Stimulated activated CD8-positive, alpha-beta memory T cell treated with anti-CD3 and anti-CD28 coated beads, Interleukin-12 subunit alpha, Interleukin-12 subunit beta, amount 100 ng/mL, for 1 hour (primary cell): ENCODE measurements around the gene RNF112.

ENCODE experiments used
- DNase-seq: peaks from one replicate; pipeline ENCODE4 v3.0.0-alpha.2; 2020; ENCODE audit warnings: low read depth

The RNF112 gene

DNA sequence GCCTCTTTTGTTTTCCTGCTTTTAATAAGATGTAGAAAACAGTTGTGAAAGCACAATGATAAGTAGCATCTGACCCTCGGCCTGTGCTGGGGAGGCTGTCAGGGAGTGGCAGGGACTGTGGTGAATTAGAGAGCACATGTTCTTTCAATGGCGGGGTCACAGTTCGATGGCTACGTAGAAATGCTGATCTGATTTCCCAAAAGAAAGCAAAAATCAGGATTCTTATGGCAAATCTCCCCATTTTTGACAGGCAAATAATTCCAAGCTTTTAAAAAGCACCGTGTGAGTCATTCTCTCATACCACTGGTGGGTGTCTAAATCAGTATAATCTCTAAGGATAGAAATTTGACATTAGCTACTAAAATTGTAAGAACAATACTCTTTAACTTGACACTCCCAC is 36.9 kb upstream of the RNF112 start:
- no peak for DNase-seq

DNA sequence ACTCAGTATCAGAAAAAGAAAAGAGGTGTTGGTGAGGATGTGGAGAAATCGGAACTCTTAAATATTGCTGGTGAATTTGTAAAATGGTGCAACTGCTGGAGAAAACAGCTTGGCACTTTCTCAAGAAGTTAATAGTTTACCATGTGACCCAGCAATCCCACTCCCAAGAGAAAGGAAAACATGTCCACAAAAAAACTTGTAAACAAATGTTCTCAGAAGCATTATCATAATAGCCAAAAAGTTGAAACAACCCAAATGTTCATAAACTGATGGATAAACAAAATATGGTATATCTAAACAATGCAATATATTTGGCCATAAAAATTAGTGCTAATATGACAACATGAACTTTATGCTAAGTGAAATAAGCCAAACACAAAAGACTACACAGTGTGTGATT is 35.3 kb upstream of the RNF112 start:
- DNase-seq = no peak

DNA sequence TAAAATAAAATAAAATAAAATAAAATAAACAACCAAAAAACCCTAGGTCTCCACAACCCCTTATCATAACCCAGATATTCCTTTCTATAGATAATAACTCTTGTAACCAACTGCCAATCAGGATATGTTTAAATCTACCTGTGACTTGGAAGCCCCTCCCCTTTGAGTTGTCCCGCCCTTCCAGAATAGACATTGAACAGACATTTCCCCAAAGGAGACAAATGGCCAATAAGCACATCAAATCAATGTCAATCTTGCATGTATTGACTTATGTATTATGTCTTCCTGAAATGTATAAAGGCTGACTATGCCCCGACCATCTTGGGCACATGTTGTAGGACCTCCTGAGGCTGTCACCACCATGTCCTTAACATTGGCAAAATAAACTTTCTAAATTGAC is 34.2 kb upstream of the RNF112 start:
- no peak for DNase-seq

DNA sequence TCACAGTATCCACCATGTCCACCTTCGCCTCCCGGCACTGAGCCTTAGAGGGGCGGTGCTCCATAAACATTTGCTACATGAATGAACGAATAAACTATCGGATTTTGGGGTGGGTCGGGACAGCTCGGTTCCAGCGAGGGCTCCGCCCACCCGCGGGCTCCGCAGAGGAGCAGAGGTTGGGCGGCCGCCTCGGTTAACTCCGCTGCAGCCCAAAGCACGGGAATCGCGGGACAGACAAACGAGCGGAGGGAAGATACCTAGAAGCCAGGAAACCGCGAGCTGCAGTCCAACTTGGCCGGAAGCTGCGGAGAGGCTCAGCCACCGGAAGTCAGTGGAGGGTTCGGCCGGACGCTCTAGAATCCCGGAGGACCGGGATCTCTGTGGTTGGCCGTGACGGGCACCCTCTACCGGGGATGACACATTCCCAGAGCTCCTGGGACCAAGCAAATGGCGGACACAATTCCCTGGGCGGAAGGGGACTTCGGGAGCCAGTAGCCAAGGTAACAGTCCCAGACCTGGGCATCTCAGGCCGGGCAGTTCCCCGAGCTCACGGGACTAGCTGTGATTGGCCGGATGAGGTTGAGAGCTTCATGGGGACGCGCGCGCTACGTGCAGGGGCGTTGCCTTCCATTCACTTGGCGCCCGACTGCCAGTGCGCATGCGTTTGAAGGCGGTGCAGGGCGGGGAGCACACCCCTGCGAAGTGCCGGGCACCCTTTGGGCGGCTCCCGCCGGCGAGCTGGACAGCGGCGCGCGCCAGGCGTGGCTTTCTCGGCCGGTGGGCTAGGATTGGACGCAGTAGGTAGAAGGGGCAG is 33.2 kb upstream of the RNF112 start:
- peak; percentile 84 for DNase-seq

DNA sequence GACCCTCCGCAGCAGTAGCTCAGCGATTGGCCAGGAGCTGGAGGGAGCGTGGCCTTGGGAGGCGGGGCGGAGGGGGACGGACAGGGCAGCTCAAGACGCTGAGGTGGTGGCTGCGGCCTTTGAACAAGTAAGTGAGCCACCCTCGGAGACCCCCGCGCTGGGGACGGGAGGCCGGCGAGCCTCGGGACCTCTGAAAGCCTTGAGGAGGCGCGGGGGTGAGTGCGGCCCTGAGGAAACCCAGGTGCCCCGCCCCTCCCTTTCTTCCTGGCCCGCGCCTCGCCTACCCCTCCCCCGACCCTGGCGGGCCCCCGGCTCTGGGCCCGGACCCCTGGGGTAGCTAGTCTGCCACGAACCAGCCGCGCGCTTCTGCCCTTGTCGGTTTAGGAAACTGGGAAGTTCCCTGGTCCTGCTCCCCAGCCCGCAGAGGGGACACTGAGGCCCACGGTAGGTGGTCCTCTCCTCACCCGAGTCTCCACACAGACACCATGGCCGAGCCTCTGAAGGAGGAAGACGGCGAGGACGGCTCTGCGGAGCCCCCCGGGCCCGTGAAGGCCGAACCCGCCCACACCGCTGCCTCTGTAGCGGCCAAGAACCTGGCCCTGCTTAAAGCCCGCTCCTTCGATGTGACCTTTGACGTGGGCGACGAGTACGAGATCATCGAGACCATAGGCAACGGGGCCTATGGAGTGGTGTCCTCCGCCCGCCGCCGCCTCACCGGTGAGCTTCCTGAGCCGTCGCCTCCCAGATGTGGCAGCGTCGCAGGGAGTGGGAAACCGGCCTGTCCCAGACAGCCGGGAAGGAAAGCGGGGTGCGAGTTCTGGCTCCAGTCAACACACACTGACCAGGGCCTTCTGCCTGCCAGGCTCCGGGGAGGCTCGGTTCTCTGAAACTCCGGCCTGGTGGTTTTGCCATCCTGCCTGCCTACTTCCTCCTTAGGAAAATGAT is 32.3 kb upstream of the RNF112 start, which contains the start of gene MAPK7:
TSS of gene MAPK7 (plus strand) at position 83 of the 945 bp plus-strand sequence. CDS start at position 486, 403 bp downstream.
- no peak for DNase-seq

DNA sequence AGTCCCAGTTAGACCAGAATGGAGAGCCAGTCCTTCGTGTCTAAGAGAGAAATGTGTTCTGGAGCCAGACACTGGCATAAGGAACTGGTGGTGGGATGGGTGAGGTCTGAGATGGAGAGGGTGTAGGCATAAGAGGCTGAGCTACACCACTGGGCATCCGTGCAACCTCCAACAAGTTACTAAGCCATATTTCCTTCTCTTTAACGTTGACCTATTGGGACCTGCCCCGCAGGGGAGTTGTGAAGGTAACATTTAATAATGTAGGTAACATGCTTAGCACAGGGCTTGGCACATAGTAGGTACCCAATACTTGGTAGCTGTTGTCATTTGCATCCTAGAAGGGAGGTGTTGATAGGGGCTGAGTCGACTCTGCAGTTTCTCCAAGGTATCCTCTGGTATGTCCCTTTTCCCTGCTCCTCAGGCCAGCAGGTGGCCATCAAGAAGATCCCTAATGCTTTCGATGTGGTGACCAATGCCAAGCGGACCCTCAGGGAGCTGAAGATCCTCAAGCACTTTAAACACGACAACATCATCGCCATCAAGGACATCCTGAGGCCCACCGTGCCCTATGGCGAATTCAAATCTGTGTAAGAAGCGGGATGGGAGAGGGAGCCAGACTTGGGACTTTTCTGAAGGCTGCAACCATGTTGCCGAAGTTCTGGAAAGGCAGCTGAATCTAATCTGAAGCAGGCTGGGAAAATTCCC is 31.5 kb upstream of the RNF112 start:
- no peak for DNase-seq

DNA sequence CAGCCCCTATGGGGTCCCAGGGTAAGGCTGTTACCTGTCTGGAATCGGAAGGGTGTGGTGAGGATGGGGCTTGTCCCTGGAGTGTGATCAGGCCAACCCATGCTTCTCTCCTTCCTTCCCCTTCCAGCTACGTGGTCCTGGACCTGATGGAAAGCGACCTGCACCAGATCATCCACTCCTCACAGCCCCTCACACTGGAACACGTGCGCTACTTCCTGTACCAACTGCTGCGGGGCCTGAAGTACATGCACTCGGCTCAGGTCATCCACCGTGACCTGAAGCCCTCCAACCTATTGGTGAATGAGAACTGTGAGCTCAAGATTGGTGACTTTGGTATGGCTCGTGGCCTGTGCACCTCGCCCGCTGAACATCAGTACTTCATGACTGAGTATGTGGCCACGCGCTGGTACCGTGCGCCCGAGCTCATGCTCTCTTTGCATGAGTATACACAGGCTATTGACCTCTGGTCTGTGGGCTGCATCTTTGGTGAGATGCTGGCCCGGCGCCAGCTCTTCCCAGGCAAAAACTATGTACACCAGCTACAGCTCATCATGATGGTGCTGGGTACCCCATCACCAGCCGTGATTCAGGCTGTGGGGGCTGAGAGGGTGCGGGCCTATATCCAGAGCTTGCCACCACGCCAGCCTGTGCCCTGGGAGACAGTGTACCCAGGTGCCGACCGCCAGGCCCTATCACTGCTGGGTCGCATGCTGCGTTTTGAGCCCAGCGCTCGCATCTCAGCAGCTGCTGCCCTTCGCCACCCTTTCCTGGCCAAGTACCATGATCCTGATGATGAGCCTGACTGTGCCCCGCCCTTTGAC is 30.3 kb upstream of the RNF112 start:
- no peak for DNase-seq

DNA sequence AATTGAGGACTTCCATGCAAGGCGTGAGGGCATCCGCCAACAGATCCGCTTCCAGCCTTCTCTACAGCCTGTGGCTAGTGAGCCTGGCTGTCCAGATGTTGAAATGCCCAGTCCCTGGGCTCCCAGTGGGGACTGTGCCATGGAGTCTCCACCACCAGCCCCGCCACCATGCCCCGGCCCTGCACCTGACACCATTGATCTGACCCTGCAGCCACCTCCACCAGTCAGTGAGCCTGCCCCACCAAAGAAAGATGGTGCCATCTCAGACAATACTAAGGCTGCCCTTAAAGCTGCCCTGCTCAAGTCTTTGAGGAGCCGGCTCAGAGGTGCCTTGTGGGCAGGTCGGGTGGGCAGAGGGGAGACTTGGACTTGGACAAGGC is 29.7 kb upstream of the RNF112 start:
- DNase-seq = no peak

DNA sequence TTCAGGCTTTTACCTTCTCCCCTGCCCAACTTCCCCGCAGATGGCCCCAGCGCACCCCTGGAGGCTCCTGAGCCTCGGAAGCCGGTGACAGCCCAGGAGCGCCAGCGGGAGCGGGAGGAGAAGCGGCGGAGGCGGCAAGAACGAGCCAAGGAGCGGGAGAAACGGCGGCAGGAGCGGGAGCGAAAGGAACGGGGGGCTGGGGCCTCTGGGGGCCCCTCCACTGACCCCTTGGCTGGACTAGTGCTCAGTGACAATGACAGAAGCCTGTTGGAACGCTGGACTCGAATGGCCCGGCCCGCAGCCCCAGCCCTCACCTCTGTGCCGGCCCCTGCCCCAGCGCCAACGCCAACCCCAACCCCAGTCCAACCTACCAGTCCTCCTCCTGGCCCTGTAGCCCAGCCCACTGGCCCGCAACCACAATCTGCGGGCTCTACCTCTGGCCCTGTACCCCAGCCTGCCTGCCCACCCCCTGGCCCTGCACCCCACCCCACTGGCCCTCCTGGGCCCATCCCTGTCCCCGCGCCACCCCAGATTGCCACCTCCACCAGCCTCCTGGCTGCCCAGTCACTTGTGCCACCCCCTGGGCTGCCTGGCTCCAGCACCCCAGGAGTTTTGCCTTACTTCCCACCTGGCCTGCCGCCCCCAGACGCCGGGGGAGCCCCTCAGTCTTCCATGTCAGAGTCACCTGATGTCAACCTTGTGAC is 29.1 kb upstream of the RNF112 start:
- DNase-seq = no peak

DNA sequence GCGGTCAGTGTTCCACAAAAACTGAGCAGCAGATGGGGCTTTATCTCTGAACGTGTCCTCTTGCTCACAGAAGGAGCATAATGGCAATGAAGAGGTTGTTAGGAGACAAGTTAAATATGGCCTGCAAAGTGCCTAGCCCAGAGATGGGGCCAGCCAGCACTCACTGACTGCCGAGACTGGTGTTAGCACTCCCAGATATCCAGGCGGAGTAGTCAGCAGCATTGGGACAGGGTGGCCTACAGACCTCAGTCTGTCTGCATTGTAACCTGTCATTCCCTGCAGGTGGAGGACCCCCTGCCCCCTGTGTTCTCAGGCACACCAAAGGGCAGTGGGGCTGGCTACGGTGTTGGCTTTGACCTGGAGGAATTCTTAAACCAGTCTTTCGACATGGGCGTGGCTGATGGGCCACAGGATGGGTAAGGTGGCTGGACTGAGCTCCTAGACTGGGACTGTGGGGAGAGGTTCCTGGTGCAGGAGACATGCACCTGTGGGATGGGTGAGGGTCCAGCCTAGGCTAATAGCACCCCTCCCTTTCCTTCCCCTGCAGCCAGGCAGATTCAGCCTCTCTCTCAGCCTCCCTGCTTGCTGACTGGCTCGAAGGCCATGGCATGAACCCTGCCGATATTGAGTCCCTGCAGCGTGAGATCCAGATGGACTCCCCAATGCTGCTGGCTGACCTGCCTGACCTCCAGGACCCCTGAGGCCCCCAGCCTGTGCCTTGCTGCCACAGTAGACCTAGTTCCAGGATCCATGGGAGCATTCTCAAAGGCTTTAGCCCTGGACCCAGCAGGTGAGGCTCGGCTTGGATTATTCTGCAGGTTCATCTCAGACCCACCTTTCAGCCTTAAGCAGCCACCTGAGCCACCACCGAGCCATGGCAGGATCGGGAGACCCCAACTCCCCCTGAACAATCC is 28.2 kb upstream of the RNF112 start:
- no peak for DNase-seq

DNA sequence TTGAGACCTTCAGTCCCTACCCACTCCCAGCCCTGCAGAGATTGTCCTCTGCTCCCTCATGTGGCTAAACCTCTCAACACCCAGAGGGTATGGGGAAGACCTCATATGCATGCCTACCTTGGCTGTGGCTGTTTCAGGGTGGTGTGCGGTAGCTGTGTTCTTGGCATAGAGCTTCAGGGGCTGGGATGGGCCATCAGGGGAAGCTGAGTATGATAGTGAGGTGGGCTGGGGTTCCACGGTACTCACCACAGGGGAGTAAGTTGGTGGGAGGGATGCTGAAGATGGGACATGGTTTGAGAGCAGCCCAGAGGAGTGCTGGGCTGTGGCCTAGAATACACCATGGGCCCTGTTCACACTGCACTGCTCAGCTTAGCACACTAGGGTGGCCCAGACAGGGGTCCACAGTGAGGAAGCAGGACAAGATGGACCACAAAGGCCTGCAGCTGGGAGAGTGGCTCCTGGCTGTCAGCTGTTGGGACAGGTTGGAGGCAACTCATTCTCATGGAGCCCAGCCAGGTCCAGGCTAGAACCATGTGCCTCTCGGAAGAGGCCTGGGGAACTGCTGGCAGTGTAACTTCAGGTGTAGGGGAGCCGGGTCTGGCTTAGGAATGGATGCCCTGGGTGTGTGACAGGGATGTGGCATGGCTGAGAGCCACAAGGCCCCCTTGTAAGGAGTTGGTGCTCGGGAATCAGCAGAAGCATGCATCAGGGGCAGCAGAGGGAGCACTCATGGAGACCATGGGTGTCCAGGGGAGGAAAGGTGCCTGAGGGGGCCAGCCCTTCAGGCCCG is 27.2 kb upstream of the RNF112 start:
- DNase-seq = no peak

DNA sequence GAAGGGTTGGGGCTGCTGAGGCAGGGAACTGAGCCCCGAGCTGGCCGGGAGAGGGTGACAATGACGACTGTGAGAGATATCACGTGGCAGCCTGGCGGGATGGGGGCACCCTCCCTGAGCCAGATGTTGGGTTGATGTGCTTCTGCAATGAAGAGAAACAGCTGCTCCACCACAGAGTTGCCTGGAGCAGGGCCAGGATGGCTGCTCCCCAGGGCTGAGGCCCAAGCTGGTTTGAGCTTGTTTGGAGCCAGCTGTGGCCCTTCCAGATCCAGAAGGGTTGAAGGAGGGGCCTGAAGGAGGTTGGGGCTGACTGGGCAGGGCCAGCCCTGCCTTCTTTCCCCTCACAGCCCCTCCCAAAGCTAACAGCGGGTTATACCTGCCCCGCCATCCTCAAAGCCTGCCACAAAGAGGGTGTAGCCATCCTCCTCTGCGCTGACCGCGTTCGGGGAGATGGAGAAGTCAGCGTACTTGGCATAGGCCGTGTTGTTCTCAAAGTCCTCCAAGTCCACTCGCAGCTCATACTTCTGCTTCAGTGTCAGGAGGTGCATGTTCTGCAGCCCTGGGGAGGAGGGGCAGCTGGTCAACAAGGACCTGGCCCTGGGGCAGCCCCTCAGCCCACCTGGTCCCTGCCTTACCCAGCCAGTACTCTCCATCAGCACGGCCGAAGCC is 26.2 kb upstream of the RNF112 start:
- DNase-seq = no peak

DNA sequence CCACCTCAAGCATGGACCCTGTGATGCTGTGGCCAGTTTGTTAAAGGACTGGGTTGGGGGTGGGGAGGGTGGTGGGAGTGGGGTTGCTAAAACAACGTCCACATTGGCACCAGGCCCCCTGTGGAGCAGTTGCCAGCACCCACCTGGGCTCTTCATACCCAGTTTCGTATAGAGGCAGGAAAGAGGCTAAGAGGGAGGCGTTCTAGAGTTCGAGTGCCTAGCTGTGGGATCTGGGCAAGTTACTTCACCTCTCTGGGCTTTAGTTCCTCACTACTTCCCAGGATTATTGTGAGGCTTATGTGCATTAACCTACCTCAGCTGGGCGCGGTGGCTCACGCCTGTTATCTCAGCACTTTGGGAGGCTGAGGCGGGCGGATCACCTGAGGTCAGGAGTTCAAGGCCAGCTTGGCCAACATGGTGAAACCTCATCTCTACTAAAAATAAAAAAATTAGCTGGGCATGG is 25.5 kb upstream of the RNF112 start:
- no peak for DNase-seq

DNA sequence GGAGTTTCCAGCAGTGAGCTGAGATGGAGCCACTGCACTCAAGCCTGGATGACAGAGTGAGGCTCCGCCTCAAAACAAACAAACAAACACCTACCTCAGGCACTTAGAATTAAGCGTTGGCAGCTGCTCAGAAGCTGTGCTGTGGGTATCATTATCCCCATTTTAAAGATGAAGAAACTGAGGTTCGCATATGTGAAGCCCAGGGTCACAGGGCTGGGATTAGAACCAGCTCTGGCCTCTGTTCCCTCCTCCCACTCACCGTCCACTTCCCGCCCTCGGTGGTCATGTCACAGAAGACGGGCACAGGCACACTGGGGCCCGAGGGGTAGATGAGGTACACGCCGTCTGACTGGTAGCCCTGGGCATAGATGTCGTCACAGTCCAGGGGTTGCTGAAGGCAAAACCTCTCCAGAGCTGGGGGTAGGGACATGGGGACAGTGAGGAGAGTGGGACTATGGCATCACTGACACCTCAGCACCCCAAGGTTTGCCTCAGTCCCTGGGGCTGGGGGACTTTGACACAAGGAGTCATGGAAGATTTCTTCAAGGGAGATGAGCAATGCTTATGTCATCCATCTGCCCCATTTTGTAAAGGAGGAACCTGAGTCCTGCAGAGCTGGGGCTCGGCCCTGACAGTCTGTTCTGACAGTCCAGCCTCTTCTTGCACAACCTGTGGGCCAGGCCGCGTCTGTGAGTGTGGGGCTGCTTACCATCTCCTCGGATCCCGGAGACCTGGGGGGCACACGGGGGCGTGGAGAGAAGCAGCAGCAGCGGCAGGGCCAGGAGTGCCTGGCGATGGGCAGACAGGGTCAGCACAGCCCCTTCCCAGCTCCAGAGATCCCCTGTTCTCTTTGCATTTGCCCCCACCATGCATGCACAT is 24.7 kb upstream of the RNF112 start:
- no peak for DNase-seq

DNA sequence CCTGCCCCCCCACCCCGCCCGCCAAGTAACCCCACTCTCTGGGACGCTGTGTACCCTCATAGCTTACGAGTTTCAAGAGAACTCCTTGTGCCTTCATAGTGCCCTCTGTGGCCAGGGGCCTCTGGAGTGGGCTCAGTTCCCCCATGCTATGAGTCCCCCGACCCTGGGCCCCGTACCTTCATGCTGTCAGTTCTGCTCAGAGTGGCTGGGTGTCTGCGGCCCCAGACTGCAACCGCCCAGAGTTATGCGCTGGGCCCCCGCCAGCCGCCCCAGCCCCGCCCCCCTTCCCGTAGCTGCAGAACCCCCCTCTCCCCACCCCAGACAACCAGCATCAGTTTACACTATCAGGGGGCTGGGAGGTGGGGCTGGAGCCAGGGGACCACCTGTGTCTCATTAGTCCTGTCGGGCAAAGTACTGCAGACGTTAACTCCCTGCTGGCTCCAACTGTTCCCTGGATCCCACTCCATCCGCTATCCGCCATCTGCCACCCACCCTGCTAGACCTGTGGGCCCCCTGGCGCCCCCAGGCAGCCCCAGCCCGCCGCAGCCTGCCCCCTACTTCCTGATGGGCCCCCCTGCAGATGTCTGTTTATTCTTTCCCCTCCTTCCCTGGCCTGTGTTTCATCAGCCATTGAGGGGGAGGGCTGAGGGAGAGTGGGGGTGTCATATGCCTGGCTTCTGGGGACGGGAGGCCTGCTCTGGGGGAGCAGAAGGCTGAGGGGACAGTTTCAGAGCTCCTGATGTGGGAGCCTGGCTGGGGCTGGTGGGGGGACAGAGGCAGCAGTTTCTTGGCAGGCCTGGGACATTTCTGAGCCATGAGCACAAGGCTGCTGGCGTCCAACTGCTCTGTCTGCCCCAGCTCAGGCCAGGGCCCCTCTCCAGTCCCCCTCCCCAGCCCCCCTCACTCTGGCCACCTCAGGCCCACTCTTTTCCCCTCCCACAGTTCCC is 23.8 kb upstream of the RNF112 start, which contains the start of gene MFAP4:
TSS of gene MFAP4 (minus strand) at position 217 of the 947 bp plus-strand sequence. CDS start at position 182, 35 bp downstream.
- DNase-seq = no peak
